ENCODE data around the gene SLC25A41.
"Not testable (repeated sequence)": the region's sequence is repeated elsewhere in the genome, so short reads cannot be mapped to it uniquely, and the experiment has no call there.

SLC25A41 gene

GRCh38 chr19:6428692-6429418 lies 4.7 kb downstream of the SLC25A41 start:
- not testable (repeated sequence) for DNase-seq (ENCODE audit: low read depth)

GRCh38 chr19:6427131-6427530 lies 6.4 kb downstream of the SLC25A41 start:
- no peak for DNase-seq (ENCODE audit: low read depth)

- no peak for DNase-seq (ENCODE audit: low read depth)
Observed at GRCh38 chr19:6425732-6426620, 7.6 kb downstream of the SLC25A41 start.

- peak; percentile 99 for DNase-seq (ENCODE audit: low read depth)
Observed at GRCh38 chr19:6424939-6425731, 8.4 kb downstream of the SLC25A41 start.

GRCh38 chr19:6424195-6424938 lies 9.2 kb downstream of the SLC25A41 start, which contains the start of gene KHSRP:
Gene KHSRP (minus strand): TSS chr19:6424811. CDS start chr19:6424701, 110 bp downstream.
- DNase-seq (ENCODE audit: low read depth): no peak

GRCh38 chr19:6423499-6424194 lies 9.9 kb downstream of the SLC25A41 start:
- DNase-seq (ENCODE audit: low read depth): no peak

- DNase-seq (ENCODE audit: low read depth): no peak
Observed at GRCh38 chr19:6421075-6422014, 12.2 kb downstream of the SLC25A41 start.

GRCh38 chr19:6418562-6418932 lies 15.0 kb downstream of the SLC25A41 start:
- no peak for DNase-seq (ENCODE audit: low read depth)

GRCh38 chr19:6417713-6418561 lies 15.6 kb downstream of the SLC25A41 start:
- DNase-seq (ENCODE audit: low read depth): no peak

- DNase-seq (ENCODE audit: low read depth): no peak
Observed at GRCh38 chr19:6416658-6417405, 16.7 kb downstream of the SLC25A41 start.

- no peak for DNase-seq (ENCODE audit: low read depth)
Observed at GRCh38 chr19:6415591-6416190, 17.9 kb downstream of the SLC25A41 start.

- DNase-seq (ENCODE audit: low read depth): no peak
Observed at GRCh38 chr19:6414793-6415590, 18.6 kb downstream of the SLC25A41 start.

- no peak for DNase-seq (ENCODE audit: low read depth)
Observed at GRCh38 chr19:6413721-6414643, 19.6 kb downstream of the SLC25A41 start.

GRCh38 chr19:6413291-6413690 lies 20.3 kb downstream of the SLC25A41 start:
- DNase-seq (ENCODE audit: low read depth): no peak

GRCh38 chr19:6412447-6413091 lies 21.0 kb downstream of the SLC25A41 start:
- no peak for DNase-seq (ENCODE audit: low read depth)
